GM12878 (cell line): ENCODE measurements around the gene WSCD2. TPM values are rescaled to one million over a fixed set of nuclear protein-coding genes. Genes with fewer than 3 reads are reported as not detected.

Experiments used
- CUX1 ChIP-seq: IDR thresholded peaks from 2 replicates; pipeline ENCODE4 v1.6.1; 2012; ENCODE audit warnings: improper control_type of control experiment, low read depth, low read length; ENCODE audit not compliant: insufficient replicate concordance
- MYB ChIP-seq: fragments of 150-350 bp; IDR thresholded peaks from 2 replicates; pipeline ENCODE4 v1.6.1; 2014; ENCODE audit warnings: mild to moderate bottlenecking, low read depth, low read length, borderline replicate concordance
- NFYB ChIP-seq: IDR thresholded peaks from 2 replicates; pipeline ENCODE4 v1.6.1; 2011; ENCODE audit warnings: low read depth, mild to moderate bottlenecking, low read length, improper control_type of control experiment, moderate library complexity; ENCODE audit not compliant: insufficient read depth
- NR2F1 ChIP-seq: fragments of 450-650 bp; conservative IDR thresholded peaks from 2 replicates; pipeline ENCODE4 v1.6.1; 2017; ENCODE audit warnings: mild to moderate bottlenecking
- SREBF1 ChIP-seq: IDR thresholded peaks from 2 replicates; pipeline ENCODE4 v1.6.1; 2012; ENCODE audit warnings: mild to moderate bottlenecking, low read length
- SUZ12 ChIP-seq: fragments of 200-600 bp; sonication (generic); IDR thresholded peaks from one replicate; pipeline ENCODE4 v1.6.1; 2018; ENCODE audit warnings: antibody characterized with exemption, mild to moderate bottlenecking; ENCODE audit not compliant: unreplicated experiment
- TCF7 ChIP-seq: IDR thresholded peaks from 2 replicates; pipeline ENCODE4 v1.6.1; 2014; ENCODE audit warnings: antibody characterized with exemption, borderline replicate concordance
- YBX1 ChIP-seq: fragments of 450-650 bp; IDR thresholded peaks from 2 replicates; pipeline ENCODE4 v1.6.1; 2016; ENCODE audit warnings: antibody characterized with exemption
- ZNF207 ChIP-seq: fragments of 450-650 bp; IDR thresholded peaks from 2 replicates; pipeline ENCODE4 v1.6.1; 2014; ENCODE audit warnings: antibody characterized with exemption, mild to moderate bottlenecking, borderline replicate concordance
- polyA plus RNA-seq, 11 experiments: library from polyadenylated mRNA; depleted of rRNA in 4 of 11; unstranded in 6 of 11; stranded (reverse) in 5 of 11; fragments of >200 nt; fragmentation: Nextera tagmentation in 4 of 11; fragmentation: Illumina TruSeq in 1 of 11; extraction: Ambion mirVana in 4 of 11; extraction: Trizol in 1 of 11; gene quantifications; 1 replicate in 1 of 11; 2 replicates in 10 of 11; pipeline versions ENCODE4 v1.2.1 to v1.2.3, GENCODE V29; 2011 to 2016; ENCODE audit warnings: inconsistent platforms in 2 of 11, missing spikeins in 2 of 11, low read depth in 1 of 11
- total RNA-seq, 4 experiments: library from RNA; depleted of rRNA in 3 of 4; stranded (reverse); fragments of >200 nt in 3 of 4; fragmentation: Illumina TruSeq in 1 of 4; extraction: Trizol in 1 of 4; gene quantifications; 2 replicates each; pipeline versions ENCODE4 v1.2.1 to v1.2.3, GENCODE V29; 2013 to 2021
- TF ChIP-seq, protein P1 (sequence below): fragments of 450-650 bp; IDR thresholded peaks from 2 replicates; pipeline ENCODE4 v1.6.1; 2017; ENCODE audit warnings: borderline replicate concordance

Gene WSCD2
- total and polyA plus RNA-seq, 10 of the 15 experiments (the other 5 are each of a cell fraction or from before 2014, with no cell fraction given), result 0.41 TPM; not detected in 9

DNA sequence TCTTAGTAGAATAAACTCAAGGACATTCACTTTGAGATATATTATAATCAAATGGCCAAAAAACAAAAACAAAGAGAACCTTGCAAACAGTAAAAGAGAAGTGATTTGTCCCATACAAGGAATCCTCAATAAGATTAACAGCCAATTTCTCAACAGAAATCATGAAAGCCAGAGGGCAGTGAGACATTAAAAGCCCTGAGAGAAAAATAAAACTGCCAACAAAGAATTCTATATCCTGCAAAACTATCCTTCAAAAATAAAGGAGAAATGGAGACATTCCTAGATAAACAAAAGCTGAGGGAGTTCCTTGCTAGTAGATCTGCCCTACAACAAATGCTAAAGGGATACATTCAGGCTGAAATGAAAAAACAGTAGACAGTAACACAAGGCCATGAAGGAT lies 131.9 kb downstream of the WSCD2 start (continued):
- TF ChIP-seq YBX1, result no peak
- no peak for TF ChIP-seq TCF7
- no peak for TF ChIP-seq SUZ12
- TF ChIP-seq, protein P1, sequence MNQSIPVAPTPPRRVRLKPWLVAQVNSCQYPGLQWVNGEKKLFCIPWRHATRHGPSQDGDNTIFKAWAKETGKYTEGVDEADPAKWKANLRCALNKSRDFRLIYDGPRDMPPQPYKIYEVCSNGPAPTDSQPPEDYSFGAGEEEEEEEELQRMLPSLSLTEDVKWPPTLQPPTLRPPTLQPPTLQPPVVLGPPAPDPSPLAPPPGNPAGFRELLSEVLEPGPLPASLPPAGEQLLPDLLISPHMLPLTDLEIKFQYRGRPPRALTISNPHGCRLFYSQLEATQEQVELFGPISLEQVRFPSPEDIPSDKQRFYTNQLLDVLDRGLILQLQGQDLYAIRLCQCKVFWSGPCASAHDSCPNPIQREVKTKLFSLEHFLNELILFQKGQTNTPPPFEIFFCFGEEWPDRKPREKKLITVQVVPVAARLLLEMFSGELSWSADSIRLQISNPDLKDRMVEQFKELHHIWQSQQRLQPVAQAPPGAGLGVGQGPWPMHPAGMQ, result no peak
- no peak for TF ChIP-seq CUX1
- TF ChIP-seq ZNF207, result no peak
- no peak for TF ChIP-seq MYB
- TF ChIP-seq NR2F1, result no peak
- TF ChIP-seq NFYB, result no peak
- no peak for TF ChIP-seq SREBF1
